IMR-90 (cell line): Measurements from ENCODE around the gene USP7. TPM values are rescaled to one million over a fixed set of nuclear protein-coding genes. Genes with fewer than 3 reads are reported as not detected.

Experiments used
- ATAC-seq: fragments of 200-7000 bp; cut with Tn5 transposase; 2 replicates; pipeline ENCODE4 v1.9.1; 2020; ENCODE audit warnings: low read depth, mild to moderate bottlenecking, moderate library complexity
- BruUV-seq: library from RNA; stranded (reverse); fragments of 400-500 nt; replicated peaks from 2 replicates; lab custom pipeline; 2021; lab: Mats Ljungman, UMichigan
- CTCF ChIA-PET: fragments of 300-600 bp; formaldehyde crosslinking; extraction: SDS; loops from one replicate; lab custom pipeline; 2021; ENCODE audit warnings: antibody characterized with exemption; lab: Yijun Ruan, JAX
- POLR2A ChIA-PET: fragments of 300-600 bp; sonication (Branson Sonifier 250); formaldehyde crosslinking; loops from one replicate; lab custom pipeline; 2022; ENCODE audit warnings: antibody characterized with exemption; ENCODE audit not compliant: unreplicated experiment; lab: Charles Lee
- DNase-seq: peaks from one replicate; pipeline ENCODE4 v3.0.0; 2013
- H2AFZ ChIP-seq: replicated peaks from 2 replicates; pipeline ENCODE3; 2013; ENCODE audit warnings: low read length, mild to moderate bottlenecking; ENCODE audit not compliant: poor library complexity
- H2AK5ac ChIP-seq: 2 replicates; pipeline ENCODE4 v1.6.1; 2013; ENCODE audit warnings: low read depth, low read length, inconsistent platforms
- H2AK9ac ChIP-seq: replicated peaks from 2 replicates; pipeline ENCODE3; 2013; ENCODE audit warnings: mild to moderate bottlenecking, low read depth, low read length, moderate library complexity; ENCODE audit not compliant: poor library complexity
- H2BK120ac ChIP-seq: 2 replicates; pipeline ENCODE4 v1.6.1; 2013; ENCODE audit warnings: low read depth, low read length, inconsistent platforms
- H2BK15ac ChIP-seq: 3 replicates; pipeline ENCODE4 v1.6.1; 2013; ENCODE audit warnings: low read depth, low read length, inconsistent platforms
- H2BK20ac ChIP-seq: 2 replicates; pipeline ENCODE4 v1.6.1; 2013; ENCODE audit warnings: low read depth, mild to moderate bottlenecking, inconsistent platforms, low read length, moderate library complexity
- H2BK5ac ChIP-seq: 2 replicates; pipeline ENCODE4 v1.6.1; 2013; ENCODE audit warnings: mild to moderate bottlenecking, low read depth, low read length, inconsistent platforms; ENCODE audit not compliant: poor library complexity, severe bottlenecking
- H3K14ac ChIP-seq: replicated peaks from 2 replicates; pipeline ENCODE4 v1.6.1; 2013; ENCODE audit warnings: low read depth, low read length, inconsistent platforms
- H3K18ac ChIP-seq: 2 replicates; pipeline ENCODE4 v1.6.1; 2013; ENCODE audit warnings: low read depth, low read length, control low read depth
- H3K23ac ChIP-seq: 2 replicates; pipeline ENCODE4 v1.6.1; 2013; ENCODE audit warnings: low read depth, low read length, inconsistent platforms
- H3K27ac ChIP-seq: 2 replicates; pipeline ENCODE4 v1.5.1; 2013; ENCODE audit warnings: mild to moderate bottlenecking, control low read depth, low read length; ENCODE audit not compliant: insufficient read depth
- H3K27me3 ChIP-seq: 2 replicates; pipeline ENCODE4 v1.6.1; 2013; ENCODE audit warnings: low read length; ENCODE audit not compliant: control insufficient read depth, insufficient read depth
- H3K36me3 ChIP-seq: 2 replicates; pipeline ENCODE4 v1.6.1; 2013; ENCODE audit warnings: low read length, mixed read lengths; ENCODE audit not compliant: control insufficient read depth, insufficient read depth
- H3K4ac ChIP-seq: 2 replicates; pipeline ENCODE4 v1.6.1; 2013; ENCODE audit warnings: low read depth, low read length, inconsistent platforms
- H3K4me1 ChIP-seq: 2 replicates; pipeline ENCODE4 v1.6.1; 2013; ENCODE audit warnings: low read length, mixed read lengths; ENCODE audit not compliant: control insufficient read depth, insufficient read depth
- H3K4me2 ChIP-seq: 2 replicates; pipeline ENCODE4 v1.6.1; 2013; ENCODE audit warnings: low read depth, mild to moderate bottlenecking, control low read depth, low read length, moderate library complexity
- H3K4me3 ChIP-seq: 2 replicates; pipeline ENCODE4 v1.5.1; 2013; ENCODE audit warnings: low read depth, mild to moderate bottlenecking, control low read depth, low read length, moderate library complexity; ENCODE audit not compliant: insufficient read depth
- H3K56ac ChIP-seq: 2 replicates; pipeline ENCODE4 v1.6.1; 2013; ENCODE audit warnings: low read length, inconsistent platforms; ENCODE audit not compliant: insufficient read depth; ENCODE audit errors: extremely low read depth
- H3K79me1 ChIP-seq, 2 experiments: 2 replicates each; pipeline ENCODE4 v1.6.1; 2013; ENCODE audit warnings: low read length in 2 of 2, inconsistent platforms in 1 of 2, low read depth in 1 of 2
- H3K9ac ChIP-seq: 2 replicates; pipeline ENCODE4 v1.6.1; 2013; ENCODE audit warnings: low read depth, low read length, control low read depth
- H3K9me1 ChIP-seq: 2 replicates; pipeline ENCODE4 v1.6.1; 2013; ENCODE audit warnings: low read length, inconsistent platforms; ENCODE audit not compliant: insufficient read depth
- H3K9me3 ChIP-seq: 2 replicates; pipeline ENCODE4 v1.6.1; 2013; ENCODE audit warnings: low read length; ENCODE audit not compliant: control insufficient read depth, insufficient read depth
- H4K20me1 ChIP-seq: 2 replicates; pipeline ENCODE4 v1.6.1; 2013; ENCODE audit warnings: low read length, inconsistent platforms; ENCODE audit not compliant: insufficient read depth
- H4K5ac ChIP-seq: 2 replicates; pipeline ENCODE4 v1.6.1; 2013; ENCODE audit warnings: mild to moderate bottlenecking, low read depth, low read length, control low read depth
- H4K8ac ChIP-seq, 2 experiments: 2 replicates each; pipeline ENCODE4 v1.6.1; 2013; ENCODE audit warnings: low read depth in 2 of 2, low read length in 2 of 2, control low read depth in 1 of 2, inconsistent platforms in 1 of 2
- H4K91ac ChIP-seq: 2 replicates; pipeline ENCODE4 v1.6.1; 2013; ENCODE audit warnings: low read depth, low read length, inconsistent platforms; ENCODE audit not compliant: insufficient read depth
- BHLHE40 ChIP-seq: fragments of 150-350 bp; IDR thresholded peaks from 2 replicates; pipeline ENCODE4 v1.6.1; 2016; ENCODE audit warnings: mild to moderate bottlenecking, low read depth, low read length
- CEBPB ChIP-seq: IDR thresholded peaks from 2 replicates; pipeline ENCODE4 v1.6.1; 2012; ENCODE audit warnings: low read depth, low read length, improper control_type of control experiment
- MAFK ChIP-seq: IDR thresholded peaks from 2 replicates; pipeline ENCODE4 v1.6.1; 2012; ENCODE audit warnings: low read depth, low read length, improper control_type of control experiment
- MAZ ChIP-seq: IDR thresholded peaks from 2 replicates; pipeline ENCODE4 v1.6.1; 2012; ENCODE audit warnings: low read depth, mild to moderate bottlenecking, low read length, improper control_type of control experiment, moderate library complexity, borderline replicate concordance
- MXI1 ChIP-seq: IDR thresholded peaks from 2 replicates; pipeline ENCODE4 v1.6.1; 2012; ENCODE audit warnings: low read depth, mild to moderate bottlenecking, low read length, moderate library complexity, borderline replicate concordance
- RAD21 ChIP-seq: IDR thresholded peaks from 2 replicates; pipeline ENCODE4 v1.6.1; 2012; ENCODE audit warnings: low read length, improper control_type of control experiment
- RCOR1 ChIP-seq: IDR thresholded peaks from 2 replicates; pipeline ENCODE4 v1.6.1; 2012; ENCODE audit warnings: mild to moderate bottlenecking, low read length, improper control_type of control experiment; ENCODE audit not compliant: insufficient replicate concordance
- RFX5 ChIP-seq: IDR thresholded peaks from 2 replicates; pipeline ENCODE4 v1.8.0; 2012; ENCODE audit warnings: low read depth, mild to moderate bottlenecking, low read length, moderate library complexity
- SMC3 ChIP-seq: fragments of 150-350 bp; IDR thresholded peaks from 2 replicates; pipeline ENCODE4 v1.6.1; 2016; ENCODE audit warnings: low read depth, mild to moderate bottlenecking, antibody characterized with exemption, low read length, moderate library complexity
- WGBS, 2 experiments: methylation state at CpG; one replicate each; pipeline versions ENCODE4 v1.1.5 to v1.1.7; 2013; ENCODE audit warnings: missing lambda C conversion rate in 2 of 2; ENCODE audit not compliant: insufficient read length in 1 of 2; ENCODE audit errors: extremely low coverage in 2 of 2; 5-methylcytosine and 5-hydroxymethylcytosine counted together
- dilution Hi-C: fragments of 300-500 bp; cut with HindIII; formaldehyde crosslinking; loops from one replicate; pipeline ENCODE4 v1.14.3; 2018; ENCODE audit warnings: low sequenced_read_pairs; ENCODE audit not compliant: unreplicated experiment
- in situ Hi-C: fragments of 300-500 bp; cut with MboI; formaldehyde crosslinking; loops from 3 replicates; pipeline ENCODE4 v1.14.3; 2019; ENCODE audit warnings: low sequenced_read_pairs, inconsistent platforms, mixed read lengths
- intact Hi-C: fragments of 100-400 bp; cut with micrococcal nuclease; formaldehyde crosslinking; loops from 2 replicates; pipeline ENCODE4 v1.10.0; 2022
- polyA plus RNA-seq, 3 experiments: library from polyadenylated mRNA; depleted of rRNA; stranded (reverse); fragments of >200 nt; gene quantifications; 2 replicates each; pipeline ENCODE4 v1.2.3, GENCODE V29; 2012; ENCODE audit warnings: low replicate concordance in 1 of 3
- total RNA-seq: library from RNA; depleted of rRNA; stranded (reverse); fragments of >200 nt; gene quantifications from 2 replicates; pipeline ENCODE4 v1.2.3, GENCODE V29; 2012
- TF ChIP-seq, protein P1 (sequence below): conservative IDR thresholded peaks from 2 replicates; pipeline ENCODE4 v1.5.1; 2012; ENCODE audit warnings: mild to moderate bottlenecking, low read depth, low read length, improper control_type of control experiment
- TF ChIP-seq, protein P2 (sequence below): fragments of 150-350 bp; IDR thresholded peaks from 2 replicates; pipeline ENCODE4 v1.6.1; 2016; ENCODE audit warnings: low read depth, mild to moderate bottlenecking, low read length, moderate library complexity, borderline replicate concordance

Gene USP7
- total and polyA plus RNA-seq, 2 of the 4 experiments (the other 2 are of a cell fraction), result 17.8 to 28.3 TPM

DNA sequence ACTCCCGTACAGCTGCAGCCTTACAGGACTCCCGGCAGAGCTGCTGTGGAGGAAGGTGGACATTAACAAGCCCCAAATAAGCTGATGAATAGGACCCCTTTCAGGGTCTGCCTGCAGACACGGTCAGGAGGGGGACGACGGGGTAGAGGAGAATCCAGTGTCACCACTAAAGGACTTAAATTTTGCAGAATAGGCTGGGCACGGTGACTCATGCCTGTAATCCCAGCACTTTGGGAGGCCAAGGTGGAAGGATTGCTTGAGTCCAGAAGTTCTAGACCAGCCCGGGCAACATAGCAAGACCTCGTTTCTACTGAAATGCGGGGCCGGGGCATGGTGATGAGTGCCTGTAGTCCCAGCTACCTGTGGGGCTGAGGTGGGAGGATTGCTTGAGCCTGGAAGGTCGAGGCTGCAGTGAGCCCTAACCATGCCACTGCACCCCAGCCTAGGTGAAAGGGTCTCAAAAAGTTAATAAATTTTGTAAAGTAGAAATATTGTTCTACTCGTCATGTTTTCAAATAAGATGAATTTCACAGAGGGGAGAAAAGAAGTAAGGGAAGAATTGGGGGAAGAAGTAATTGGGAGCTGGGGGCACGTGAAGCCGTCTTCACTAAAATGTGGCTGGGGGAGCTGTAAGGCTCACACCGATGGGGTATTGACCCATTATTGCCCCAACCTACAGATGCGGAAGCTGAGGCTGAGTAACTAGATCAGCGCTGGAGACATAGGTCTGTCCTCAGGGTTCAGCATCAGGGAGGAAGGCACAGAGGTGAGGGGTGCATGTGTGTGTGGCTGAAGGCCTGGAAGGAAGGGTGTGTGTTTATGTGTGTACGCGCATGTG is 76.9 kb downstream of the USP7 start:
- Histone ChIP-seq H3K36me3 (peaks cover 23% of the 10 kb centered on the region), H3K4ac (no peak overlapping the region), H3K27ac (no peak overlapping the region), H3K14ac (no peak overlapping the region; the same call in 1 of the 2 replicates), H3K56ac (no peak overlapping the region), H4K5ac (no peak overlapping the region), H2AFZ (no peak overlapping the region), H2BK5ac (no peak overlapping the region), H3K4me1 (peaks cover 27% of the 10 kb centered on the region), H2BK20ac (no peak overlapping the region), H4K20me1 (peaks cover 38% of the 10 kb centered on the region), H3K79me1 (peaks cover 3 to 56% of the 10 kb centered on the region in 2 experiments; a peak in 3 of 4 replicates), H4K91ac (no peak overlapping the region), H2AK5ac (no peak overlapping the region), H3K18ac (no peak overlapping the region), H3K9me1 (peaks cover 33% of the 10 kb centered on the region), H3K9me3 (no peaks in the 10 kb centered on the region), H2BK15ac (no peak overlapping the region), H3K9ac (no peak overlapping the region), H3K4me3 (no peak overlapping the region), H3K27me3 (no peaks in the 10 kb centered on the region), H4K8ac (no peak overlapping the region), H2BK120ac (no peak overlapping the region), H3K23ac (no peak overlapping the region), H2AK9ac (no peak overlapping the region), H3K4me2 (no peak overlapping the region)
- no peak for DNase-seq
- in situ Hi-C loops, result no loop called here
- TF ChIP-seq MXI1, result no peak
- no peak for TF ChIP-seq SMC3
- no peak for TF ChIP-seq RFX5
- TF ChIP-seq BHLHE40, result no peak
- no peak for TF ChIP-seq RCOR1
- TF ChIP-seq CEBPB, result no peak
- no peak for TF ChIP-seq MAZ
- TF ChIP-seq, protein P1, sequence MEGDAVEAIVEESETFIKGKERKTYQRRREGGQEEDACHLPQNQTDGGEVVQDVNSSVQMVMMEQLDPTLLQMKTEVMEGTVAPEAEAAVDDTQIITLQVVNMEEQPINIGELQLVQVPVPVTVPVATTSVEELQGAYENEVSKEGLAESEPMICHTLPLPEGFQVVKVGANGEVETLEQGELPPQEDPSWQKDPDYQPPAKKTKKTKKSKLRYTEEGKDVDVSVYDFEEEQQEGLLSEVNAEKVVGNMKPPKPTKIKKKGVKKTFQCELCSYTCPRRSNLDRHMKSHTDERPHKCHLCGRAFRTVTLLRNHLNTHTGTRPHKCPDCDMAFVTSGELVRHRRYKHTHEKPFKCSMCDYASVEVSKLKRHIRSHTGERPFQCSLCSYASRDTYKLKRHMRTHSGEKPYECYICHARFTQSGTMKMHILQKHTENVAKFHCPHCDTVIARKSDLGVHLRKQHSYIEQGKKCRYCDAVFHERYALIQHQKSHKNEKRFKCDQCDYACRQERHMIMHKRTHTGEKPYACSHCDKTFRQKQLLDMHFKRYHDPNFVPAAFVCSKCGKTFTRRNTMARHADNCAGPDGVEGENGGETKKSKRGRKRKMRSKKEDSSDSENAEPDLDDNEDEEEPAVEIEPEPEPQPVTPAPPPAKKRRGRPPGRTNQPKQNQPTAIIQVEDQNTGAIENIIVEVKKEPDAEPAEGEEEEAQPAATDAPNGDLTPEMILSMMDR, result no peak
- TF ChIP-seq, protein P2, sequence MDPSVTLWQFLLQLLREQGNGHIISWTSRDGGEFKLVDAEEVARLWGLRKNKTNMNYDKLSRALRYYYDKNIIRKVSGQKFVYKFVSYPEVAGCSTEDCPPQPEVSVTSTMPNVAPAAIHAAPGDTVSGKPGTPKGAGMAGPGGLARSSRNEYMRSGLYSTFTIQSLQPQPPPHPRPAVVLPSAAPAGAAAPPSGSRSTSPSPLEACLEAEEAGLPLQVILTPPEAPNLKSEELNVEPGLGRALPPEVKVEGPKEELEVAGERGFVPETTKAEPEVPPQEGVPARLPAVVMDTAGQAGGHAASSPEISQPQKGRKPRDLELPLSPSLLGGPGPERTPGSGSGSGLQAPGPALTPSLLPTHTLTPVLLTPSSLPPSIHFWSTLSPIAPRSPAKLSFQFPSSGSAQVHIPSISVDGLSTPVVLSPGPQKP, result no peak
- TF ChIP-seq MAFK, result no peak
- no peak for TF ChIP-seq RAD21
- ChIA-PET POLR2A (no interaction called here), CTCF (interaction anchor here (1.1 kb wide), 1 partner anchor 122 kb away, joined by 4 read pairs; no protein-coding TSS in a partner anchor)
- 79% methylated on average over 6 of the region's 19 CpGs; no CpG with 5 or more reads in 1 of the 2 experiments for WGBS, 2 experiments
- ATAC-seq, result no peak
- intact Hi-C loops, result loop anchor here (5.0 to 10.0 kb wide), 2 partner anchors 58 to 120 kb away; no protein-coding TSS in a partner anchor
- dilution Hi-C loops, result no loop called here
- no TSS peak for BruUV-seq
